Chondrocyte (in vitro differentiated cells): Measurements from ENCODE around the gene BORCS5. TPM values are rescaled to one million over a fixed set of nuclear protein-coding genes. Genes with fewer than 3 reads are reported as not detected.
"Not testable (repeated sequence)": the region's sequence is repeated elsewhere in the genome, so short reads cannot be mapped to it uniquely, and the experiment has no call there.

Source experiments
- DNase-seq: peaks from one replicate; pipeline ENCODE4 v3.0.0; 2021; ENCODE audit warnings: mixed read lengths, low spot score
- H3K27ac Mint-ChIP-seq: one replicate; pipeline ENCODE4 v1.8.0; 2021; ENCODE audit warnings: mild to moderate bottlenecking, moderate library complexity, mixed read lengths; ENCODE audit not compliant: unreplicated experiment
- H3K27me3 Mint-ChIP-seq: 2 replicates; pipeline ENCODE4 v1.8.0; 2021; ENCODE audit warnings: low read depth, mixed read lengths
- H3K36me3 Mint-ChIP-seq: 2 replicates; pipeline ENCODE4 v1.8.0; 2021; ENCODE audit warnings: low read depth, mixed read lengths
- H3K4me1 Mint-ChIP-seq: 2 replicates; pipeline ENCODE4 v1.8.0; 2021; ENCODE audit warnings: low read depth, mild to moderate bottlenecking, mixed read lengths
- H3K4me3 Mint-ChIP-seq: one replicate; pipeline ENCODE4 v1.8.0; 2021; ENCODE audit warnings: mild to moderate bottlenecking, moderate library complexity, mixed read lengths; ENCODE audit not compliant: unreplicated experiment
- H3K9me3 Mint-ChIP-seq: 2 replicates; pipeline ENCODE4 v1.8.0; 2021; ENCODE audit warnings: low read depth, mixed read lengths
- CTCF ChIP-seq: fragments of 200-600 bp; sonication (generic); IDR thresholded peaks from 2 replicates; pipeline ENCODE4 v1.5.0; 2021; ENCODE audit warnings: antibody characterized with exemption, mild to moderate bottlenecking, moderate library complexity
- total RNA-seq: library from RNA; stranded (reverse); gene quantifications from 3 replicates; pipeline ENCODE4 v1.2.1, GENCODE V29; 2021

BORCS5 gene
- total RNA-seq, 1 donor from 2014 or later = 11.3 TPM

GRCh38 chr12:12470751-12471306 lies 114.0 kb downstream of the BORCS5 start:
- H3K27ac Mint-ChIP-seq = no peak overlapping the region
- no peak for TF ChIP-seq CTCF
- no peak for DNase-seq
- no peak overlapping the region for H3K4me3 Mint-ChIP-seq
- peaks cover 2% of the 10 kb centered on the region for H3K9me3 Mint-ChIP-seq
- H3K27me3 Mint-ChIP-seq = no peaks in the 10 kb centered on the region
- peaks cover 16% of the 10 kb centered on the region for H3K36me3 Mint-ChIP-seq
- H3K4me1 Mint-ChIP-seq = peaks cover 6% of the 10 kb centered on the region

DNA sequence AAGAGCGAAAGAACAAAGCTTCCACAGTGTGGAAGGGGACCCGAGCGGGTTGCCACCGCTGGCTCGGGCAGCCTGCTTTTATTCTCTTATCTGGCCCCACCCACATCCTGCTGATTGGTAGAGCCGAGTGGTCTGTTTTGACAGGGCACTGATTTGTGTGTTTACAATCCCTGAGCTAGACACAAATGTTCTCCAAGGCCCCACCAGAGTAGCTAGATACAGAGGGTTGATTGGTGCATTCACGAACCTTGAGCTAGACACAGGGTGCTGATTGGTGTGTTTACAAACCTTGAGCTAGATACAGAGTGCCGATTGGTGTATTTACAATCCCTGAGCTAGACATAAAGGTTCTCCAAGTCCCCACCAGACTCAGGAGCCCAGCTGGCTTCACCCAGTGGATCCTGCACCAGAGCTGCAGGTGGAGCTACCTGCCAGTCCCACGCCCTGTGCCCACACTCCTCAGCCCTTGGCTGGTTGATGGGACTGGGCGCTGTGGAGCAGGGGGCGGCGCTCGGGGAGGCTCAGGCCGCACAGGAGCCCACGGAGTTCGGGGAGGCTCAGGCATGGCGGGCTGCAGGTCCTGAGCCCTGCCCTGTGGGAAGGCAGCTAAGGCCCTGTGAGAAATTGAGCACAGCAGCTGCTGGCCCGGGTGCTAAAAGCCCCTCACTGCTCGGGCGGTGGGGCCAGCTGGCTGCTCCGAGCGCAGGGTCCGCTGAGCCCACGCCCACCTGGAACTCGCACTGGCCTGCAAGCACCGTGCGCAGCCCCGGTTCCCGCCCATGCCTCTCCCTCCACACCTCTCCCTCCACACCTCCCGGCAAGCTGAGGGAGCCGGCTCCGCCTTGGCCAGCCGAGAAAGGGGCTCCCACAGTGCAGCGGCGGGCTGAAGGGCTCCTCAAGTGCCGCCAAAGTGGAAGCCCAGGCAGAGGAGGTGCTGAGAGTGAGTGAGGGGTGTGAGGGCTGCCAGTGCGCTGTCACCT lies 115.4 kb downstream of the BORCS5 start:
- H3K4me3 Mint-ChIP-seq, DNase-seq, H3K27me3 Mint-ChIP-seq, H3K4me1 Mint-ChIP-seq, H3K9me3 Mint-ChIP-seq, H3K27ac Mint-ChIP-seq: not testable (repeated sequence)
- H3K36me3 Mint-ChIP-seq = peaks cover 16% of the 10 kb centered on the region

GRCh38 chr12:12473223-12473622 lies 116.3 kb downstream of the BORCS5 start:
- no peak for DNase-seq
- Mint-ChIP-seq H3K4me1 (peaks cover 6% of the 10 kb centered on the region), H3K4me3 (no peak overlapping the region), H3K27ac (no peak overlapping the region), H3K27me3 (no peaks in the 10 kb centered on the region), H3K36me3 (peaks cover 20% of the 10 kb centered on the region), H3K9me3 (peaks cover 2% of the 10 kb centered on the region)
- TF ChIP-seq CTCF = no peak

DNA sequence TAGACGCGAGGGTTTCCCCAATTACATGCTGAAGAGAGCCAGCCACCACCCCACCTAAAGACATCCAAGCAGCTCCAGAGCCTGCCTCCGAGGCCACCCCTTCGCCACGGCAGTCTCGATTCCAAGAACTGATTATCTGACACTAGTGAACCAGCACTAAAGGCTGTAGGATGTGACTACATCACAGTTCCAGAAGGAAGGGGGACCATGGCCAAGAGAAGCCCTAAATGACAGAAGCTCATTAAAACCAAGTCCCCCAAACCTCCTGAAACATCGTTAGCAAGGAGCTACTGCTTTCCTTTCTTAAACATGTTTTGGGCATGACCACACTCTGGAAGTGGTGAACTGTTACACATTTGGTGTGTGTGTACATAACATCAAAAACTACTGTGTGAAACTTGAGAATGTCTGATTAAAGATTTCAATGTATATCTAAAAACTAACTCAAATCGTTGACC lies 117.6 kb downstream of the BORCS5 start:
- no peak for DNase-seq
- Mint-ChIP-seq H3K27ac (no peak overlapping the region), H3K36me3 (peaks cover 22% of the 10 kb centered on the region), H3K27me3 (no peaks in the 10 kb centered on the region), H3K9me3 (peaks cover 2% of the 10 kb centered on the region), H3K4me3 (no peak overlapping the region), H3K4me1 (peaks cover 4% of the 10 kb centered on the region)
- TF ChIP-seq CTCF = no peak

GRCh38 chr12:12474931-12475795 lies 118.3 kb downstream of the BORCS5 start:
- Mint-ChIP-seq H3K4me3 (no peak overlapping the region), H3K36me3 (peaks cover 22% of the 10 kb centered on the region), H3K27ac (no peak overlapping the region), H3K27me3 (no peaks in the 10 kb centered on the region), H3K9me3 (no peaks in the 10 kb centered on the region), H3K4me1 (no peaks in the 10 kb centered on the region)
- DNase-seq = no peak
- no peak for TF ChIP-seq CTCF
